Activated CD8-positive, alpha-beta memory T cell treated with anti-CD3 and anti-CD28 coated beads, Interleukin-2, amount 50 U/mL, for 24 hours (primary cell): Measurements from ENCODE around the gene INO80C.
A peak's percentile ranks its signal among the peaks of the same experiment; 100 is the strongest.
"Not testable (repeated sequence)": the region's sequence is repeated elsewhere in the genome, so short reads cannot be mapped to it uniquely, and the experiment has no call there.

Source experiments
- DNase-seq: peaks from one replicate; pipeline ENCODE4 v3.0.0-alpha.2; 2020; ENCODE audit errors: extremely low read depth

Gene INO80C

DNA sequence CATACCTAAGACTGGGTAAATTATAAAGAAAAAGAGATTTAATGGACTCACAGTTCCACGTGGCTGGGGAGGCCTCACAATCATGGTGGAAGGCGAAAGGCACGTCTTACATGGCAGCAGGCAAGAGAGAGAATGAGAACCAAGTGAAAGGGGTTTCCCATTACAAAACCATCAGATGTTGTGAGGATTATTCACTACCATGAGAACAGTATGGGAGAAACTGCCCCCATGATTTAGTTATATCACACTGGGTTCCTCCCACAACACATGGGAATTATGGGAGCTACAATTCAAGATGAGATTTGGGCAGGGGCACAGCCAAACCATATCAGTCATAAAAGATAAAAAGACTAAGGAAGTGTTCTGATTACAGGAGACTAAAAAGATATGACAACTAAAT is 8.5 kb downstream of the INO80C start:
- DNase-seq, result not testable (repeated sequence)

GRCh38 chr18:35488396-35488795 is 9.4 kb downstream of the INO80C start:
- not testable (repeated sequence) for DNase-seq

- not testable (repeated sequence) for DNase-seq
These were observed 10.2 kb downstream of the INO80C start for GRCh38 chr18:35487525-35487924.

- DNase-seq, result no peak
These were observed 11.9 kb downstream of the INO80C start for GRCh38 chr18:35485852-35486251.

- no peak for DNase-seq
These were observed 13.7 kb downstream of the INO80C start for GRCh38 chr18:35484034-35484433.

GRCh38 chr18:35481960-35482366 is 15.8 kb downstream of the INO80C start:
- DNase-seq, result no peak

GRCh38 chr18:35479911-35480586 is 17.7 kb downstream of the INO80C start:
- DNase-seq, result no peak

- peak; percentile 25 for DNase-seq
These were observed 19.0 kb downstream of the INO80C start for GRCh38 chr18:35478520-35479435.

- DNase-seq, result no peak
These were observed 19.8 kb downstream of the INO80C start for GRCh38 chr18:35477974-35478373.

- no peak for DNase-seq
These were observed 20.3 kb downstream of the INO80C start for GRCh38 chr18:35477497-35477896.

- no peak for DNase-seq
These were observed 22.9 kb downstream of the INO80C start for GRCh38 chr18:35474884-35475283.

- no peak for DNase-seq
These were observed 24.2 kb downstream of the INO80C start for GRCh38 chr18:35473562-35473961.

DNA sequence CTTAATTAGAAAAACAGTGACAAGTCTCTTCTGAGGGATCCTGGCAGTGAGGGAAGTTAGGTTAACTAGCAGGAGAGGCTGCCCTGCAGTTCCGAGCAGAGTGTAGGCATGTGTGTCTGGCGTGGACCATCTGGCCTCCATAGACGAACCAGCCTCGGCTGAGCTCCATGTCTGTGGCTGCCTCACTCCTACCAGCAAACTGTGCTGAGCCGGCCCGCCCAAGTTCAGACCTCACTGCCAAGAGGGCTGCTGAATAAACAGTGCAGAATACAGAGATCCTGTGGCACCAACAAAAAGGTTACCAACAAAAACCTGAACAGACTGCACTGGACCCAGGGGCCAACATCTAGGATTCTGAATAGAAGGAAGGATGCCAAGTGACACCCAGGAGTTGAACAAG is 27.3 kb downstream of the INO80C start:
- no peak for DNase-seq

- DNase-seq, result no peak
These were observed 28.0 kb downstream of the INO80C start for GRCh38 chr18:35469725-35470124.

GRCh38 chr18:35468711-35469110 is 29.0 kb downstream of the INO80C start:
- no peak for DNase-seq

GRCh38 chr18:35467624-35468016 is 30.1 kb downstream of the INO80C start:
- DNase-seq, result no peak

- no peak for DNase-seq
These were observed 30.7 kb downstream of the INO80C start for GRCh38 chr18:35466815-35467623.

GRCh38 chr18:35466334-35466733 is 31.4 kb downstream of the INO80C start:
- no peak for DNase-seq

DNA sequence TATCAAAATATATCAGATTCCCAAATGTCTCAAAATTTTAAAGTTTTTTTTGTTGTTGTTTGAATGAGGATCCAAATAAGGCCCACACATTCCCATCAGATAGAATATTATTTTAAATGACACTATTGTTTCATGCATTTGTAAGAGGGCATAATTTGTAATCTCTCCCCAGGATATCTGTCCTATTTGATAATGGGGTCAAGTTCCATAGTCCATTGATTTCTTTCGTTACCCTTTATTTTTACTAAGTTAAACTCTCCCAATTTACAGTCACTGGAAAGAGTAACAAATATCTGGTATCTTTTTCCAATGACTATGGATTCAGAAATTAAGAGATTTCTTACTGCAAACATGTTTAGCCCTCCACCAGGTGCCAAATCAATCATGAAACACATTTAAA is 32.4 kb downstream of the INO80C start:
- DNase-seq, result no peak

DNA sequence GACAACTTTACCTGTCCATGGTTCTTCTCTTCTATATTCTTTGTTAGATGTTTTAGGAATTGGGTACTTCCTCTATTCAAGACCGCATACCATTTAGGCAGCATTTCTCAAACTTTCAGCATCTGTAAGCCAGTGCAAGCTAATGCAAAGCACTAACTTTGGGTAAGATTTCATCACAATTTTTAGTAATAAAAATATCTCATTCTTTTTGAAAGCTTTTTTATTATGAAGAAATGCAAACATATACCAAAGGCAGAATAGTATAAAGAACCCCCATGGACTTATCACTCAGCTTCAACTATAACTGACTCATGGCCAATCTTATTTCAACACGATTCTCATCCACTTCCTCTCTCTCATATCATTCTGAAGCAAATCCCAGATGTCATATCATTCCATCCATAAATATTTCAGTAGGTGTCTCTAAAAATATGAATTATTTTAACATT is 32.9 kb downstream of the INO80C start:
- no peak for DNase-seq

DNA sequence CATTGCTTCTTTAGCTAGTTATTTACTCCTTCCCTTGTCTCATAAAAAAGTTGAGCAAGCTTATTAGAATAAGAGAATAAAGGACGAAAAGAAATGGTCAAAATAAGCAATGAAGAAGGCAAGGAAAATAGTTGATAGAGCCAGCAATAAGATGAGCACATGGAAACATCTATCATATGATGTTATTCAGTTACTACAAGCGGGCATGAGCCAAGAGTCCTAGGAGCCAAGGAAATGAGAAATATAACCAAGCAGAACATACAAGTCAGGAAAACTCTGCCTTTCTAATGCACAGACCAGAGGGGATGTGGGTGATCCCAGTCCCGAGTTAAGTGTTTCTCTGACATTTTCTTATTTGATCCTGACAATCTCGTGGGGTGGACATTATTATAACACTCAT is 33.9 kb downstream of the INO80C start:
- no peak for DNase-seq

DNA sequence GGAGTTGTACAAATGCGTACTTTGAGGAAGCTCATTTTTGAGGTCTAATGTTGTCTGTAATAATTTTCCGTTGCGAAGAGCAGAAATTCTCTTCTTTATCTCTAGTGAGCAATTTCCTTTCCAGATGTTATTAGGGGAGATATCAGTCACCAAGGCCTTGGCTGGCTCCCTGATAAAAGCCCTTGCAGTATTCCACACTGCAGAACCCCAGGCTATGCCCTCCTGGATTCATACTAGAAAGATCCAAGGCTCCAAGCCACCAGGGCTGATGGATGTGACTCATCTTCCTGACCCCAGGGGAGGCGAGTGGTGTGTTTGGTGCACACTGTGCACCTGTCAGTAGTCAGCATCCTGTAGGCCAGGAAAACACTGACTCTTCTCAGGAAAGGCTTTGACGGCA is 34.7 kb downstream of the INO80C start:
- DNase-seq, result no peak
